AG04450 (cell line): Measurements from ENCODE around the gene LHX4. TPM values are rescaled to one million over a fixed set of nuclear protein-coding genes. Genes with fewer than 3 reads are reported as not detected.

Experiments used
- CTCF ChIA-PET: fragments of 300-600, 350-600 bp; formaldehyde crosslinking; extraction: SDS; loops from one replicate; lab custom pipeline; 2022; ENCODE audit warnings: antibody characterized with exemption, inconsistent platforms; lab: Charles Lee
- POLR2A ChIA-PET: fragments of 350-600 bp; formaldehyde crosslinking; extraction: SDS; loops from one replicate; lab custom pipeline; 2021; ENCODE audit warnings: antibody characterized with exemption, inconsistent platforms; lab: Yijun Ruan, JAX
- DNase-seq: peaks from one replicate; pipeline ENCODE4 v3.0.0-alpha.2; 2011; ENCODE audit warnings: low read depth, low spot score
- H3K27ac ChIP-seq: one replicate; pipeline ENCODE4 v1.5.1; 2012; ENCODE audit warnings: low read depth, low read length, control low read depth
- H3K27me3 ChIP-seq: one replicate; pipeline ENCODE4 v1.6.0; 2012; ENCODE audit warnings: low read length; ENCODE audit not compliant: control insufficient read depth, insufficient read depth
- H3K4me3 ChIP-seq: 2 replicates; pipeline ENCODE4 v1.5.1; 2011; ENCODE audit warnings: mild to moderate bottlenecking, low read depth, low read length, control low read depth
- H3K9me3 ChIP-seq: 2 replicates; pipeline ENCODE4 v1.5.1; 2012; ENCODE audit warnings: low read length; ENCODE audit not compliant: control insufficient read depth, insufficient read depth
- polyA plus RNA-seq: library from polyadenylated mRNA; depleted of rRNA; stranded (reverse); fragments of >200 nt; gene quantifications from 2 replicates; pipeline ENCODE4 v1.2.3, GENCODE V29; 2011
- TF ChIP-seq, protein P1 (sequence below): IDR thresholded peaks from 2 replicates; pipeline ENCODE4 v1.5.1; 2011; ENCODE audit warnings: low read depth, low read length, control low read depth, inconsistent platforms

The LHX4 gene
- polyA plus RNA-seq, 1 experiment: 0.10 TPM

DNA sequence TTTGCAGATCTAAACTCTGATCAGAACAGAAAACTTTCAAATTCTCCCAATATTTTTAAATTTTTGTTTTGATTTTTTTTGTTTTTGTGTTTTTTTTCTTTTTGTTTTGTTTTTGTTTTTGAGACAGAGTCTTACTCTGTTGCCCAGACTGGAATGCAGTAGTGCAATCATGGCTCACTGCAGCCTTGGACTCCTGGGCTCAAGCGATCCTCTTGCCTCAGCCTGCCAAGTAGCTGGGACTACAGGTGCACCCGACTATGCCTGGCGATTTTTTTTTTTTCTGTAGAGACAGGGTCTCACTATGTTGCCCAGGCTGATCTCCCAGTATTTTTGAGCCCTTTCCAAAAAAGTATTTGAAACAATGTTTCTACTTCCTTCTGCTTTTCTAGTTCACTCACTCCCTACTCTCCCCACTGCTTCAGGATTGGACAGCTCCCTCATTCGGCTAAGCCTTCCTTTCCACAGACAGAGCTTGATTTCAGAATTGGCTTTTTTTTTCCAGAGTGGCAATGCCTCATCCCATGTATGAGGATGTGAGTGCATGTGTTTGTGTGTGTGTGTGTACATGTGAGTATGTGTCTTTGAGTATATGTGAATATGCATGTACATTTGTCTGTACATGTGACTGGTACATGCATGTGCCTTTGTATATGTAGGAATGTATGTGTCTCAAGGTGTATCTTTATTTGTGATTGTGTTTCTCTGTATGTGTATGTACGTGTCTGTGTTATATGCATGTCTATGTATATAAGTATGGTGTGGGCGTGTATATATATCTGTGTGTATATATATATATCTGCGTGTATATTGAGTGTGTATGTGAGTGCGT is 11.9 kb downstream of the LHX4 start:
- CTCF ChIA-PET: interaction anchor here (2.6 kb wide), 1 partner anchor 11 kb away, joined by 14 read pairs; no protein-coding TSS in a partner anchor
- peaks cover 65% of the 10 kb centered on the region for H3K27me3 ChIP-seq
- TF ChIP-seq, protein P1, sequence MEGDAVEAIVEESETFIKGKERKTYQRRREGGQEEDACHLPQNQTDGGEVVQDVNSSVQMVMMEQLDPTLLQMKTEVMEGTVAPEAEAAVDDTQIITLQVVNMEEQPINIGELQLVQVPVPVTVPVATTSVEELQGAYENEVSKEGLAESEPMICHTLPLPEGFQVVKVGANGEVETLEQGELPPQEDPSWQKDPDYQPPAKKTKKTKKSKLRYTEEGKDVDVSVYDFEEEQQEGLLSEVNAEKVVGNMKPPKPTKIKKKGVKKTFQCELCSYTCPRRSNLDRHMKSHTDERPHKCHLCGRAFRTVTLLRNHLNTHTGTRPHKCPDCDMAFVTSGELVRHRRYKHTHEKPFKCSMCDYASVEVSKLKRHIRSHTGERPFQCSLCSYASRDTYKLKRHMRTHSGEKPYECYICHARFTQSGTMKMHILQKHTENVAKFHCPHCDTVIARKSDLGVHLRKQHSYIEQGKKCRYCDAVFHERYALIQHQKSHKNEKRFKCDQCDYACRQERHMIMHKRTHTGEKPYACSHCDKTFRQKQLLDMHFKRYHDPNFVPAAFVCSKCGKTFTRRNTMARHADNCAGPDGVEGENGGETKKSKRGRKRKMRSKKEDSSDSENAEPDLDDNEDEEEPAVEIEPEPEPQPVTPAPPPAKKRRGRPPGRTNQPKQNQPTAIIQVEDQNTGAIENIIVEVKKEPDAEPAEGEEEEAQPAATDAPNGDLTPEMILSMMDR: no peak
- DNase-seq: no peak
- H3K4me3 ChIP-seq: no peak overlapping the region
- H3K9me3 ChIP-seq: no peaks in the 10 kb centered on the region; the same call in 1 of the 2 replicates
- no peak overlapping the region for H3K27ac ChIP-seq
- POLR2A ChIA-PET: interaction anchor here (0.6 kb wide), 2 partner anchors 237 to 847 kb away, joined by 4 to 11 read pairs; partner anchors contain the start of gene IER5

DNA sequence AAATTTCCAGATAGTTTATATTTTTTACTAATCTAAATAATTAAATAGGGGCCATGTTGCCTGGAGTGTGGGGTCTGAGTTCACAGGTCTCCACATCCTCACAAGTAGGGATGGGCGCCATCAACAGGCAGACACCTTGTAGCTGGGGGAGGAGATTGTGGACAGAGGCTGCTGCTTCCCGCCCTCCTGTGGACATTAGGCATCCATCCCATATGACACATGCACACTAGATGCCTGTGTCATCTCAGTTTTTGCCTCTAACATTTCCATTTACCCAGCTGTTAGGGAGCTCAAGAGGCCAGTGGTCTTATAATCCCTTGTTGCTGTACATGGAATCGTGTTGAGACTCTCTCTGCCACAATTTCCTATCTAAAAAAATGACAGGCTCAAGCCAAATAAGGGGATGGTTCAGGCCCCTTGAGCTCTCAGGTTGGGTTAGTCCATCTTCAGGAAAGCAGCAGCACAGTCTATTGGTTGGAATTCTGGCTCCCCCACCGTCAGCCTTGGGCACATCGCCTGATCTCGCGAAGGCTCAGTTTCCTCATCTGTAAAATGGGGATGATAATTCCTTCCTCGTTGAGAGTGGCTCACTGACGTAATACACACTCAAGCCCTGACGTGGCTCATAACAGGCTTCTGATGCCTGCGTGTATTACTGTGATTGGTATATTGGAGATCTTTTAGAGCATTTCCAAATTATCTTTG is 13.6 kb downstream of the LHX4 start:
- Histone ChIP-seq H3K27ac (no peak overlapping the region), H3K27me3 (peaks cover 54% of the 10 kb centered on the region), H3K4me3 (no peak overlapping the region), H3K9me3 (no peaks in the 10 kb centered on the region; the same call in 1 of the 2 replicates)
- TF ChIP-seq, protein P1: no peak
- ChIA-PET POLR2A (no interaction called here), CTCF (interaction anchor here (0.6 to 1.5 kb wide), 2 partner anchors 9 to 272 kb away, joined by 3 to 6 read pairs; no protein-coding TSS in a partner anchor)
- no peak for DNase-seq

DNA sequence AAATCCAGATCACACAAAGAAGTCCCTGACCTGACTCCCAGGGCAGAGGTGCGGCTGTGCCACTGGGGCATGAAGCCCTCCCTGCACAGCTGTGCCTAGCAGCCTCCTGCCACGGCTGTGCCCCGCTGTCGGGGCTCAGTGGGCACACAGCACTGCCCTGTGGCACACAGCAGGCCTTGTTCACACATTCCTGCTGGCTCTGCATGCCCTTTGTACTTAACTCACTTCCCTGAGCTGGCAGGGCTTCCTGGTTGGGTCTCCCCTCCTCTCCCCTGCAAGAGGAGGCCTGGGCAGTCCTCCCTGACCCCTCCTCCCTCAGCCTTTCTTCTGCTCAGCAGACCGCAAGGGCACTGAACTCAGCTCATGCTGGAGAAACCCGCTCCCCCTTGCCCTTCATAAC is 14.8 kb downstream of the LHX4 start:
- no peak for DNase-seq
- CTCF ChIA-PET: interaction anchor here (1.3 to 1.5 kb wide), 2 partner anchors 8 to 233 kb away, joined by 4 to 6 read pairs; no protein-coding TSS in a partner anchor
- no peak overlapping the region for H3K4me3 ChIP-seq
- TF ChIP-seq, protein P1: no peak
- H3K27me3 ChIP-seq: peaks cover 42% of the 10 kb centered on the region
- POLR2A ChIA-PET: no interaction called here
- H3K9me3 ChIP-seq: no peaks in the 10 kb centered on the region; the same call in 1 of the 2 replicates
- H3K27ac ChIP-seq: no peak overlapping the region

DNA sequence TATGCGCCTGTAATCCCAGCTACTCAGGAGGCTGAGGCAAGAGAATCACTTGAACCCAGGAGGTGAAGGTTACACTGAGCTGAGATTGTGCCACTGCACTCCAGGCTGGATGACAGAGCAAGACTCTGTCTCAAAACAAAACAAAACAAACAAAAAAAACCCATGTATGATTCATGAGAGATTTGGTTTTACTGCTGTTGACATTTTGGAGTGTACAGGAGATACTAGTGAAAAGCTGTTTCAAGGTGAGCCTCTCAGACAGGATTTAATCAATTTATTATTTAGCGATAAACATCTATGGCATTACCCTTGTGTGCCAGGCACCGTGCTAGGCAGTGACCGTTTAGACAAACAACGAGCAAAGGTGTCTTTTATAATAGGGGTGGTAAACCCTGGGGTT is 16.5 kb downstream of the LHX4 start:
- CTCF ChIA-PET: interaction anchor here (1.1 kb wide), 1 partner anchor 15 kb away, joined by 3 read pairs; no protein-coding TSS in a partner anchor
- TF ChIP-seq, protein P1: no peak
- no peak for DNase-seq
- H3K27me3 ChIP-seq: peaks cover 25% of the 10 kb centered on the region
- POLR2A ChIA-PET: no interaction called here
- no peak overlapping the region for H3K27ac ChIP-seq
- H3K9me3 ChIP-seq: no peaks in the 10 kb centered on the region; the same call in 1 of the 2 replicates
- H3K4me3 ChIP-seq: no peak overlapping the region
